Measurements from ENCODE around the gene COPS4.
"Not testable (repeated sequence)": the region's sequence is repeated elsewhere in the genome, so short reads cannot be mapped to it uniquely, and the experiment has no call there.

Gene COPS4

GRCh38 chr4:83024233-83024632, 10.8 kb upstream of the COPS4 start:
- DNase-seq, result no peak

- DNase-seq, result no peak
Measured at GRCh38 chr4:83025563-83025962, 9.4 kb upstream of the COPS4 start.

- no peak for DNase-seq
Measured at GRCh38 chr4:83028976-83029375, 6.0 kb upstream of the COPS4 start.

GRCh38 chr4:83029688-83030087, 5.3 kb upstream of the COPS4 start:
- no peak for DNase-seq

GRCh38 chr4:83036991-83037665, 2.1 kb downstream of the COPS4 start:
- no peak for DNase-seq

DNA sequence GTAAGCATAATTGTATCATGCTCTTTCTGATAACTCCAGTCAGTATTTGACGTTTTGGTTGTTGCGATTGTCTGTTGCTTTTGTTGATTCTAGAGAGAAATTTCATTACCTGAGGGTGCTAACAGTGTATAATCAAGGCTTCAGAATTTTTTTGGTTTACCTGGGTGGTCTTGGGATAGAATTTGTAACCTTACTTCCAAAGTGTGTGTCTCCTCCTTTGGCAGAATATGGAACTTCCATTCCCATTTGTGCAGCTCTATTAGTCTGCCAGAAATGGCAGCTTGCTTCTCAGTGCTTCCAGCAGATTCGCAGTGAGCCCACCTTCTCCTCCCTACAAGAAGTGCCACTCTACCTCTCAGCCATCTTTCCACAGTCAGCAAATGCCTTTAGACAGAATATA, 5.3 kb downstream of the COPS4 start:
- no peak for DNase-seq

DNA sequence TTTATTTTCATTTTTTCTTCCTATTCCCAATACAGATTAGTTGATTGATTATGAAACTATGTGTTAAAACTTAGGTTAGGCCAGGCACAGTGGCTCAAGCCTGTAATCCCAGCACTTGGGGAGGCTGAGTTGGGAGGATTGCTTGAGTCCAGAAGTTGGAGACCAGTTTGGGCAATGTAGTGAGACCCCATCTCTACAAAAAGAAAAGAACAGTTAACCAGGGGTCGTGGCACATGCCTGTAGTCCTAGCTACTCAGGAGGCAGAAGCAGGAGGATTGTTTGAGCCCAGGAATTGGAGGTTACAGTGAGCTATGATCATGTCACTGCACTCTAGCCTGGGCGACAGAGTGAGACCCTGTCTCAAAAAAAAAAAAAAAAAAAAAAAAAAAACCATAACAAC, 8.2 kb downstream of the COPS4 start:
- not testable (repeated sequence) for DNase-seq

- no peak for DNase-seq
Measured at GRCh38 chr4:83043801-83044407, 8.9 kb downstream of the COPS4 start.

DNA sequence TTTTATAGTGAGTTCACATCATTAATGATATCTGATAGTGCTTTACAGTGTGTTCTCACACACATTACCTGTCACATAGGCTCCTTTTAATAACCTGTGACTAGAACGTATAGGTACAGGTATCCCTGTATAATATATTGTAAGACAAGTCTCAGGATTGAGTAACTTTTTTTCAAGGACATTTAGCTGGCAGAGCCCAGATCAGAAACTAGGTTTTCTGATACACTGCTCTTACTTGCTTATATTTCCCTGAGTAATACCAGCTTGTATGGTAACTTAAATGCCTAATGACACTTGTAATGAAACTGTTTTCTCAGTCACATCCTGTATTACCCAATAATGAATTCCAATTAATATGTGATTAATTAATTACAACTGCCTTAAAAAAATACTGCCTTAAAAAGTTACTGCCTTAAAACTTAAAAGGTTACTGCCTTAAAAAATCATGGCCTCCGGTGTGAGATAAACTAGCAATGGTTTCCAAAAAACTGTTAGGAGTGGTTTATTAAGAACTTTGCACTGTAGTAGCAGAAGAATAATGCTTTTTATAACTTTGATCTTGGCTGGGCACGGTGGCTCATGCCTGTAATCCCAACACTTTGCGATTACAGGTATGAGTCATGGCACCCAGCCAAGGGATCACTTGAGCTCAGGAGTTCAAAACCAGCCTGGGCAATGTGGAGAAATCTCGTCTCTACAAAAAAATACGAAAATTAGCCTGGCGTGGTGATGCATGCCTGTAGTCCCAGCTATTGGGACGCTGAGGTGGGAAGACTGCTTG, 11.9 kb downstream of the COPS4 start:
- no peak for DNase-seq

DNA sequence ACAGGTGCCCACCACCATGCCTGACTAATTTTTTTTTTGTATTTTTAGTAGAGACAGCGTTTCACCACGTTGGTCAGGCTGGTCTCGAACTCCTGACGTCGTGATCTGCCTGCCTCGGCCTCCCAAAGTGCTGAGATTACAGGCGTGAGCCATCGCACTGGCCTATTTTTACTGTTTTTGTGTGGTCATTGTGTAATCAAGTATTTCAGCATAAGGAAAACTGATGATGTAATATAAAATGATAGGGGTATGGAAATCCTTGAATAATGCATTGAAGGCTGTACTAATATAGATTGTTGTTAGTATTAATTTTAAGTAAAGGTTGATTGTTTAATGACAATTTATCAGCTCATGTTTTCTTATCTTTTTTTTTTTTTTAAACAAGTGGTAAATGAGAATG, 13.8 kb downstream of the COPS4 start:
- DNase-seq, result not testable (repeated sequence)

DNA sequence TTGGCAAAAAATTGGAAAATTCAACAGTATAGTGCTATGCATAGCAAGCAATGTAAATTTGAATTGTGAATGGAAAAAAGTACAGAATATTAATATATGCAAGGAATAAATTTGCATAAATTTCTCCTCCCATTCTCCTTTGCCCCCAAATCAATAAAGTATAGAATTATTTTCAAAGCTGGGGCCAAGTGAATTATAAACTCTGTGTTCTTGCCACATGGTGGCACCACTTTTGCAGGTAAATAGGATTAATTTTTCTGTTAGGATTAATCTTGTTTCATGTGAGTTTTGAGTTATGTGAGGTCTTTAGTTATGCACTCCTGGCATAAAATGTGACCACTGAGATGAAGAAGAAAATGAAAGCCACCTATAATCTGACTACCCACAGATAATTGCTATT, 19.9 kb downstream of the COPS4 start:
- DNase-seq, result no peak

DNA sequence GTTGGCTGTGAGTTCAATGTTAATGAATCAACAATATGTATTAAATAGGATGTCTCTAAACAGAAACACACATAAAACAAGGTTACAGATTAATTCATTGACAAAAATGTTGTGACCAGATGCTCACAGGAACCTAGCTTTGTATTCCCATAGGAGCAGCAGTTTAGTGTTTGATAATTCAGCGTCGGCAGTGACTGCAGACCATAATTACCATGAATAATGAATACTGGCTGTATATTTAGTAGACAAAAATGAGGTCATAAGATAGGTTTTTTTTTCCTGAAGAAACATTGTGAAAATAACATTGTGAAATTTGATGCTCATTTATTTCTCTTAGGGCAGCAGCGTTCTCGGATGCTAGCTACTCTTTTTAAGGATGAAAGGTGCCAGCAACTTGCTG, 27.8 kb downstream of the COPS4 start:
- no peak for DNase-seq

DNA sequence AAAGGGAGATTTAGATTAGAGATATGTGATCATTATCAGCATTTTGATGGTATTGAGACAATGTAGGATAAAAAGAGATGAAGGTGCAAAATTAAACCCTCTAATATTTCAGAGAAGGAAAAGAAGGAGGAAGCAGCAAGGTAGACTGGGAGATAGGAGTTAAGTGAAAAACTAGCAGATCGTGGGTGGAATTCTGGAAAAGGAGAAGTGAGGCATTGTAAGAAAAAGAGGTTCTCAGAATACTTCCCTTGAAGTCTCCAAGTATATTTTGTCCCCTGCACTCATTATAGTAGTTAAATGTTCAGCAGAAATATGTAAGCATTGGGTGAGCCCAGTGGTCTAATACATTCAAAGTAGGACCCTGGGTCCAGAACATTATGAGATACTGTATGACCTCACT, 30.3 kb downstream of the COPS4 start:
- no peak for DNase-seq

DNA sequence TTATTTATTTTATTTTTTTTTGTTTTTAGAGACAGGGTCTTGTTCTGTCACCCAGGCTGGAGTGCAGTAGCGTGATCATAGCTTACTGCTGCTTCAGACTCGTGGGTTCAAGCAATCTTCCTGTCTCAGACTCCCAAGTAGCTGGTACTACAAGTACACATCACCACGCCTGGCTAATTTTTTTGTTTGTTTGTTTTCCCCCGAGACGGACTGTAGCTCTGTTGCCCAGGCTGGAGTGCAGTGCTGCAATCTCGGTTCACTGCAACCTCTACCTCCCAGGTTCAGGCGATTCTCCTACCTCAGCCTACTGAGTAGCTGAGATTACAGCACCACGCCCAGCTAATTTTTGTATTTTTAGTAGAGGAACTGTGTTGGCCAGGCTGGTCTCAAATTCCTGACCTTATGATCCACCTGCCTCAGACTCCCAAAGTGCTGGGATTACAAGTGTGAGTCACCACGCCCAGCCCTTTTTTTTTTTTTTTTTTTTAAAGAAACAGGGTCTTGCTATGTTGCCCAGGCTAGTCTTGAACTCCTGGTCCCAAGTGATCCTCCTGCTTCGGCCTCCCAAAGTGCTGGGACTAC, 32.2 kb downstream of the COPS4 start:
- DNase-seq, result no peak

DNA sequence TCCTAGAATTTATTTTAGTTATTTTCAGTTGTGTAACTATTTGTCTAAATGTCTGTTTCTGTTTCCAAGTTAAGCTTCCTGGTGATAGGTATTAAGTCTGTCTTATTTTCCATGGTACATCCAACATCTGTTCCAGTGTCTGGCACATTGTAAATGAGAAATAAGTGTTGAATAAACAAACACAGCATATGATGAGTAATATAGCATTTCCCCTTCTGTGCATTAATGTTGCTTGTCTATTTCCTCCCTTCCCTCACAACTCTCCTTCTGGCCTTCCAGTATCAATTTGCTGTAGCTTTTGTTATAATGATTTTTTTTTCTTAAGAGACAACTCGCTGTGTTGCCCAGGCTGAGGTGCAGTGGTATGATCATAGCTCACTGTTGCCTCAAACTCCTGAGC, 36.1 kb downstream of the COPS4 start:
- DNase-seq, result no peak

- peak; percentile 36 to 67 for DNase-seq
Measured at GRCh38 chr4:83074086-83074704, 39.2 kb downstream of the COPS4 start.

DNA sequence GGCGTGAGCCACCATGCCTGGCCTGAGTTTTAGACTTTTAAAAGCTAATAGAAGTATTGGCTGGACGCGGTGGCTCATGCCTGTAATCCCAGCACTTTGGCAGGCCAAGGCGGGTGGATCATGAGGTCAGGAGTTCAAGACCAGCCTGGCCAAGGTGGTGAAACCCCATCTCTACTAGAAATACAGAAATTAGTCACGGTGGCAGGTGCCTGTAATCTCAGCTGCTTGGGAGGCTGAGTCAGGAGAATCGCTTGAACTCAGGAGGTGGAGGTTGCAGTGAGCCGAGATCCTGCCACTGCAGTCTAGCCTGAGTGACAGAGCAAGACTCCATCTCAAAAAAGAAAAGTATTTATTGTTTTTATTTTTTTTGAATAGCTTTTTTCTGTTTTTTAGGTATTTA, 39.8 kb downstream of the COPS4 start:
- DNase-seq, result not testable (repeated sequence)

- no peak for DNase-seq
Measured at GRCh38 chr4:83075311-83076095, 40.5 kb downstream of the COPS4 start.

DNA sequence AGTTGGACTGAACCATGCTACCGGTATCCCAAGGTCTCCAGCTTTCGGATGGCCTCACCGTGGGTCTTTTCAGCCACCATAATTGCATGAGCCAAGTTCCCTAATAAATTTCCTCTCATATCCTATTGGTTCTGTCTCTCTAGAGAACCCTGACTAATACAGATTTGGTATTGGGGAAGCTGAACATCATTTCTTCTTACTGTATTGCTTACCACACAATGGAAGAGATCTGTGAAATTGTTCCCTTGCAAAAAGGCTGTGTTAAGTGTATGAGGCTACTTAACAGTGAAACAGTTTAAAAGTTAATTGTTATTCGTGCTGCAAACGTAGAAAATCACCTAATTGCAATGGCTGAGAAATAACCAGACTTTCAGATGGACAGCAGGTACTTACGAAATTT, 45.6 kb downstream of the COPS4 start:
- DNase-seq, result no peak

DNA sequence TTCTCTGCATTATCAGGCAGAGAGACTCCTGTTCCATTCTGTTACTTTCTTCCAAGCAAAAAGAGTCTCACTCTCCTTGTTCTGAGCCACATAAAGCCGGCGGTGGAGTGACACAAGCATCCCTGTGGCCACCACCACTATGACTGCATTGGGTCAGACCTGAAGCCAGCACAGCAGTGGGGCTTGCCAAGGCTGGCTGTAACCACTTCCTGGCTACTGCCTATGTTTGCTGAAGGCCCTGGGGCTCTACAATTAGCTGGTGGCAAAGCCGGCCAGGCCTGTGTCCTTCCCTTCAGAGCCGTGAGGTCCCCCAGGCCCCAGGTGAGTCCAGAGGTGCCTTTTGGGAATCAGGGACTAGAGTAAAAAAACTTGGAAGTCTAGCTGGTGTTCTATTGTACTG, 47.8 kb downstream of the COPS4 start:
- DNase-seq, result no peak

GRCh38 chr4:83083925-83084475, 49.0 kb downstream of the COPS4 start:
- DNase-seq, result no peak

- not testable (repeated sequence) for DNase-seq
Measured at GRCh38 chr4:83084956-83085355, 50.0 kb downstream of the COPS4 start.
